PC-9 (cell line): ENCODE data around the gene KLF15.

Experiments
- CTCF ChIP-seq: fragments of 200-600 bp; sonication (generic); conservative IDR thresholded peaks from 2 replicates; pipeline ENCODE4 v1.6.1; 2017; ENCODE audit warnings: mixed run types, antibody characterized with exemption, mild to moderate bottlenecking, moderate library complexity
- EZH2 ChIP-seq: fragments of 200-600 bp; sonication (generic); IDR thresholded peaks from 2 replicates; pipeline ENCODE4 v1.8.0; 2017; ENCODE audit warnings: antibody characterized with exemption, low read depth

GRCh38 chr3:126371096-126371705 is 14.0 kb upstream of the KLF15 start:
- no peak for TF ChIP-seq CTCF
- no peak for TF ChIP-seq EZH2
